Natural killer cell (primary cell): ENCODE results near the gene DLK2. TPM values are rescaled to one million over a fixed set of nuclear protein-coding genes. Genes with fewer than 3 reads are reported as not detected.

Experiments used
- ATAC-seq, 3 donors: fragments of 150-1000 bp in 2 of 3; fragments of 200-7000 bp in 1 of 3; cut with Tn5 transposase; 1 replicate in 1 of 3; 2 replicates in 2 of 3; pipeline ENCODE4 v1.10.0; 2021; ENCODE audit warnings: mild to moderate bottlenecking in 2 of 3, moderate library complexity in 2 of 3
- DNase-seq, 2 donors: peaks; one replicate each; pipeline versions ENCODE4 v3.0.0 to v3.0.0-alpha.2; 2013 to 2021; ENCODE audit warnings: mixed read lengths in 1 of 2
- H3K27ac ChIP-seq: one replicate; pipeline ENCODE4 v1.5.1; 2013; ENCODE audit warnings: mild to moderate bottlenecking, low read length
- H3K27me3 ChIP-seq: one replicate; pipeline ENCODE4 v1.6.1; 2013; ENCODE audit warnings: low read length; ENCODE audit not compliant: control insufficient read depth, insufficient read depth
- H3K36me3 ChIP-seq: one replicate; pipeline ENCODE4 v1.6.1; 2013; ENCODE audit warnings: low read length; ENCODE audit not compliant: control insufficient read depth, insufficient read depth
- H3K4me1 ChIP-seq: one replicate; pipeline ENCODE4 v1.6.1; 2013; ENCODE audit warnings: low read length; ENCODE audit not compliant: control insufficient read depth, insufficient read depth
- H3K4me3 ChIP-seq: one replicate; pipeline ENCODE4 v1.5.1; 2013; ENCODE audit warnings: low read length
- H3K9me3 ChIP-seq: one replicate; pipeline ENCODE4 v1.6.1; 2013; ENCODE audit warnings: low read length; ENCODE audit not compliant: control insufficient read depth, insufficient read depth
- H3K27ac Mint-ChIP-seq, 2 donors: one replicate each; pipeline ENCODE4 v1.8.0; 2022; ENCODE audit warnings: mild to moderate bottlenecking in 2 of 2, mixed read lengths in 2 of 2, moderate library complexity in 1 of 2
- H3K27me3 Mint-ChIP-seq, 2 donors: one replicate each; pipeline ENCODE4 v1.8.0; 2022; ENCODE audit warnings: low read depth in 2 of 2, mixed read lengths in 2 of 2
- H3K36me3 Mint-ChIP-seq: one replicate; pipeline ENCODE4 v1.8.0; 2022; ENCODE audit warnings: mixed read lengths
- H3K4me1 Mint-ChIP-seq, 2 donors: one replicate each; pipeline ENCODE4 v1.8.0; 2022; ENCODE audit warnings: mixed read lengths in 2 of 2
- H3K4me3 Mint-ChIP-seq: one replicate; pipeline ENCODE4 v1.8.0; 2022; ENCODE audit warnings: mild to moderate bottlenecking, moderate library complexity, mixed read lengths
- H3K9me3 Mint-ChIP-seq, 2 donors: one replicate each; pipeline ENCODE4 v1.8.0; 2022; ENCODE audit warnings: mixed read lengths in 2 of 2
- WGBS: methylation state at CpG from one replicate; pipeline ENCODE4 v1.1.7; 2013; ENCODE audit warnings: missing lambda C conversion rate; ENCODE audit not compliant: insufficient coverage; 5-methylcytosine and 5-hydroxymethylcytosine counted together
- intact Hi-C: fragments of 100-400 bp; cut with micrococcal nuclease; formaldehyde crosslinking; loops from one replicate; pipeline ENCODE4 v1.14.2; 2022
- total RNA-seq, 4 donors: library from RNA; stranded (reverse); fragments of 120-200 nt in 1 of 4; gene quantifications; one replicate each; pipeline versions ENCODE4 v1.2.3 to v1.2.4, GENCODE V29; 2013 to 2022
- TF ChIP-seq, protein P1 (sequence below): fragments of 200-600 bp; IDR thresholded peaks from one replicate; pipeline ENCODE4 v1.8.0; 2022; ENCODE audit warnings: antibody characterized with exemption

Gene DLK2
- total RNA-seq, 3 donors from 2014 or later (not counting 1 experiment from before 2014, with no cell fraction given), result not detected

DNA sequence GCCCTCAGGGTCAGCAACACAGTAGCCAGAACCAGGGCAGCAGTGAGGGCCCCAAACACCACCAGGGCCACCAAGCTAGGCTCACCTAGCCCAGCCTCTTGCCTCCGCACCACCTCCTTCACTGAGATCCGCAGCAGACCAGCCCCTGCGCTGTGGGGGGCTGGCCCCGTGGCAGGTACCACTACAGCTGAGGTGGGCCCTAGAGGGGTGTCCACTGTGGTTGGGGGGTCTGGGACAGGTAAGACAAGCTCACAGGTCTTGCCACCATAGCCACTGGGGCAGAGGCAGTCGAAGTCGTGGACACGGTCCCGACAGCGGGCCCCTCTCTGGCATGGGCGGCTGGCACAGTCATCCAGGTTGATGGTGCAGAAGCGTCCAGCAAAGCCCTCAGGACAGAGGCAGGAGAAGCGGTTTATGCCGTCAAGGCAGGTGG lies 4.6 kb downstream of the DLK2 start:
- Mint-ChIP-seq H3K36me3 (no peaks in the 10 kb centered on the region), H3K4me3 (no peak overlapping the region), H3K27ac (no peak overlapping the region), H3K27me3 (peaks cover 0 to 2% of the 10 kb centered on the region in 2 donors), H3K9me3 (no peaks in the 10 kb centered on the region), H3K4me1 (peaks cover 12 to 18% of the 10 kb centered on the region in 2 donors)
- H3K9me3 ChIP-seq, result no peaks in the 10 kb centered on the region
- DNase-seq, result no peak
- H3K36me3 ChIP-seq, result peaks cover 52% of the 10 kb centered on the region
- peaks cover 10% of the 10 kb centered on the region for H3K4me1 ChIP-seq
- TF ChIP-seq, protein P1, sequence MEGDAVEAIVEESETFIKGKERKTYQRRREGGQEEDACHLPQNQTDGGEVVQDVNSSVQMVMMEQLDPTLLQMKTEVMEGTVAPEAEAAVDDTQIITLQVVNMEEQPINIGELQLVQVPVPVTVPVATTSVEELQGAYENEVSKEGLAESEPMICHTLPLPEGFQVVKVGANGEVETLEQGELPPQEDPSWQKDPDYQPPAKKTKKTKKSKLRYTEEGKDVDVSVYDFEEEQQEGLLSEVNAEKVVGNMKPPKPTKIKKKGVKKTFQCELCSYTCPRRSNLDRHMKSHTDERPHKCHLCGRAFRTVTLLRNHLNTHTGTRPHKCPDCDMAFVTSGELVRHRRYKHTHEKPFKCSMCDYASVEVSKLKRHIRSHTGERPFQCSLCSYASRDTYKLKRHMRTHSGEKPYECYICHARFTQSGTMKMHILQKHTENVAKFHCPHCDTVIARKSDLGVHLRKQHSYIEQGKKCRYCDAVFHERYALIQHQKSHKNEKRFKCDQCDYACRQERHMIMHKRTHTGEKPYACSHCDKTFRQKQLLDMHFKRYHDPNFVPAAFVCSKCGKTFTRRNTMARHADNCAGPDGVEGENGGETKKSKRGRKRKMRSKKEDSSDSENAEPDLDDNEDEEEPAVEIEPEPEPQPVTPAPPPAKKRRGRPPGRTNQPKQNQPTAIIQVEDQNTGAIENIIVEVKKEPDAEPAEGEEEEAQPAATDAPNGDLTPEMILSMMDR, result no peak
- no peaks in the 10 kb centered on the region for H3K27me3 ChIP-seq
- H3K27ac ChIP-seq, result no peak overlapping the region
- 92% methylated on average over 13 of the region's 13 CpGs for WGBS
- ATAC-seq, result no peak
- intact Hi-C loops, result no loop called here
- H3K4me3 ChIP-seq, result no peak overlapping the region

GRCh38 chr6:43448916-43449315 lies 6.4 kb downstream of the DLK2 start:
- Mint-ChIP-seq H3K9me3 (no peaks in the 10 kb centered on the region), H3K27me3 (no peaks in the 10 kb centered on the region), H3K4me3 (no peak overlapping the region), H3K27ac (peak overlapping the region in 1 of 2 donors; percentile 35), H3K4me1 (peaks cover 0 to 4% of the 10 kb centered on the region in 2 donors), H3K36me3 (no peaks in the 10 kb centered on the region)
- Histone ChIP-seq H3K36me3 (peaks cover 68% of the 10 kb centered on the region), H3K4me1 (no peaks in the 10 kb centered on the region), H3K27me3 (no peaks in the 10 kb centered on the region), H3K27ac (no peak overlapping the region), H3K9me3 (no peaks in the 10 kb centered on the region), H3K4me3 (no peak overlapping the region)
- WGBS, result 95% methylated on average over 4 of the region's 4 CpGs
- TF ChIP-seq, protein P1, result no peak
- no peak for DNase-seq
- intact Hi-C loops, result no loop called here
- ATAC-seq, result no peak

GRCh38 chr6:43447604-43448003 lies 7.7 kb downstream of the DLK2 start:
- no peaks in the 10 kb centered on the region for H3K4me1 ChIP-seq
- no peaks in the 10 kb centered on the region for H3K27me3 Mint-ChIP-seq
- no peak overlapping the region for H3K4me3 Mint-ChIP-seq
- 97% methylated on average over 16 of the region's 16 CpGs for WGBS
- no peak for ATAC-seq
- no peaks in the 10 kb centered on the region for H3K36me3 Mint-ChIP-seq
- no peaks in the 10 kb centered on the region for H3K9me3 Mint-ChIP-seq
- TF ChIP-seq, protein P1, result no peak
- peaks cover 81% of the 10 kb centered on the region for H3K36me3 ChIP-seq
- no peak overlapping the region for H3K27ac ChIP-seq
- no peak overlapping the region for H3K4me3 ChIP-seq
- H3K27me3 ChIP-seq, result no peaks in the 10 kb centered on the region
- intact Hi-C loops, result no loop called here
- peaks cover 0 to 4% of the 10 kb centered on the region in 2 donors for H3K4me1 Mint-ChIP-seq
- H3K27ac Mint-ChIP-seq, result no peak overlapping the region
- DNase-seq, result no peak
- no peaks in the 10 kb centered on the region for H3K9me3 ChIP-seq

GRCh38 chr6:43445576-43445975 lies 9.8 kb downstream of the DLK2 start:
- TF ChIP-seq, protein P1, result no peak
- Histone ChIP-seq H3K4me3 (no peak overlapping the region), H3K4me1 (no peaks in the 10 kb centered on the region), H3K9me3 (no peaks in the 10 kb centered on the region), H3K27me3 (no peaks in the 10 kb centered on the region), H3K27ac (no peak overlapping the region), H3K36me3 (peaks cover 76% of the 10 kb centered on the region)
- Mint-ChIP-seq H3K27ac (peak overlapping the region in 1 of 2 donors; percentile 31), H3K4me3 (no peak overlapping the region), H3K27me3 (no peaks in the 10 kb centered on the region), H3K9me3 (no peaks in the 10 kb centered on the region), H3K4me1 (peaks cover 0 to 4% of the 10 kb centered on the region in 2 donors), H3K36me3 (no peaks in the 10 kb centered on the region)
- ATAC-seq (no peak), DNase-seq (no peak)
- WGBS, result 97% methylated on average over 16 of the region's 16 CpGs
- intact Hi-C loops, result no loop called here
